ACC112 (cell line): Measurements from ENCODE around the gene DNMT3A.

ENCODE experiments used
- H2AFZ ChIP-seq: fragments of 200-600 bp; sonication (generic); one replicate; pipeline ENCODE4 v1.6.0; 2017; ENCODE audit warnings: antibody characterized with exemption, low read length; ENCODE audit not compliant: unreplicated experiment
- H3K27ac ChIP-seq: fragments of 200-600 bp; sonication (generic); 2 replicates; pipeline ENCODE4 v1.5.1; 2014; ENCODE audit warnings: low read depth, mild to moderate bottlenecking, antibody characterized with exemption, low read length, moderate library complexity
- H3K27me3 ChIP-seq: fragments of 200-600 bp; sonication (generic); 2 replicates; pipeline ENCODE4 v1.6.1; 2014; ENCODE audit warnings: mild to moderate bottlenecking, antibody characterized with exemption, low read length, moderate library complexity, mixed read lengths; ENCODE audit not compliant: insufficient read depth
- H3K36me3 ChIP-seq: fragments of 200-600 bp; sonication (generic); 2 replicates; pipeline ENCODE4 v1.6.1; 2016; ENCODE audit warnings: mild to moderate bottlenecking, antibody characterized with exemption, low read length, moderate library complexity, mixed read lengths; ENCODE audit not compliant: insufficient read depth
- H3K4me1 ChIP-seq: fragments of 200-600 bp; sonication (generic); one replicate; pipeline ENCODE4 v1.6.1; 2016; ENCODE audit warnings: low read length, mixed read lengths; ENCODE audit not compliant: insufficient read depth, unreplicated experiment, control insufficient read depth
- H3K4me3 ChIP-seq: fragments of 200-600 bp; sonication (generic); 2 replicates; pipeline ENCODE4 v1.5.1; 2014; ENCODE audit warnings: mild to moderate bottlenecking, low read depth, low read length
- H3K79me2 ChIP-seq: fragments of 200-600 bp; sonication (generic); one replicate; pipeline ENCODE4 v1.6.0; 2016; ENCODE audit warnings: low read length; ENCODE audit not compliant: control insufficient read depth, unreplicated experiment, insufficient read depth

Gene DNMT3A

DNA sequence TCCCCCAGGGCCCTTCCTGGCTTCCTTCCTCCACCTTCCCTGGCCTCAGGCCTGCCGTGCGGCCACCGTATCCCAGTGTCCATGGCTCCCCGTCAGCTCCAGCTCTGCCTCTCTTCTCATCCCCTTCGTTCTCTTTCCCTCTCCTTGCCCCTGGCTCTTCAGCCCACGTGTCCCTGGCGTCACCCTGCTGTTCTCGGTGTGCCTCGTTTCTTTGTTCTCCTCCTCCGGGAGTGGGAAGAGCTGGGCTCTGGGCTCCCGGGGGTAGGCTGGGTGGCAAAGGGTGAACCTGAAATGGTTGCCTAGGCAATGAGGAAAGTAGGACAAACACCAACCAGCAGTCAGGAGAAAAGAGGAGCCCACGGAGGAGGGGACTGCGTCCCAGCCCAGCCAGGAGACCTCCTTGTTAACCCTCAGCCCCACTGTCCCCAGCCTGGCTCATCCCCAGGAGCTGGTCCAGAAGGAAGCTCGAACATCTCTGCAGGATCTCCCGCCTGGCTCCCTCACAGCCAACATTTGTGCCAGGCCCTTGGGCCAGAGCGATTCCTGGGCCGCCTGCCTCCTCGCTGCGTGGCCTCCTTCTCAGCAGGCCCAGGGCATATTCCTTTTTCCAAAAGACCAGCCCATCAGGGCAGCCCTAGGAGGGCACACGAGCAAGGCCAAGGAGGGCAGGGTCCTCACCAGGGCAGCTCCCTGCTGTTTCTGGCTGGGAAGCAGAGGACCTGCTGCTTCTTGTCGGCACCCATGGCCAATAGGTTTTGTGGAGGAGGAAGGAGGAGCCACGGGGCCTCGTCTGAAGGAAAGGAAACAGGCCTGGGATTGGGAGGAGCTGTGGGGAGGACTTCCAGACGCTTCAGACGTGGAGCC, 30.9 kb upstream of the DNMT3A start:
- Histone ChIP-seq H3K79me2 (no peaks in the 10 kb centered on the region), H3K4me3 (no peak overlapping the region), H3K4me1 (peaks cover 4% of the 10 kb centered on the region), H2AFZ (no peak overlapping the region), H3K27me3 (no peaks in the 10 kb centered on the region), H3K27ac (no peak overlapping the region), H3K36me3 (no peaks in the 10 kb centered on the region)

DNA sequence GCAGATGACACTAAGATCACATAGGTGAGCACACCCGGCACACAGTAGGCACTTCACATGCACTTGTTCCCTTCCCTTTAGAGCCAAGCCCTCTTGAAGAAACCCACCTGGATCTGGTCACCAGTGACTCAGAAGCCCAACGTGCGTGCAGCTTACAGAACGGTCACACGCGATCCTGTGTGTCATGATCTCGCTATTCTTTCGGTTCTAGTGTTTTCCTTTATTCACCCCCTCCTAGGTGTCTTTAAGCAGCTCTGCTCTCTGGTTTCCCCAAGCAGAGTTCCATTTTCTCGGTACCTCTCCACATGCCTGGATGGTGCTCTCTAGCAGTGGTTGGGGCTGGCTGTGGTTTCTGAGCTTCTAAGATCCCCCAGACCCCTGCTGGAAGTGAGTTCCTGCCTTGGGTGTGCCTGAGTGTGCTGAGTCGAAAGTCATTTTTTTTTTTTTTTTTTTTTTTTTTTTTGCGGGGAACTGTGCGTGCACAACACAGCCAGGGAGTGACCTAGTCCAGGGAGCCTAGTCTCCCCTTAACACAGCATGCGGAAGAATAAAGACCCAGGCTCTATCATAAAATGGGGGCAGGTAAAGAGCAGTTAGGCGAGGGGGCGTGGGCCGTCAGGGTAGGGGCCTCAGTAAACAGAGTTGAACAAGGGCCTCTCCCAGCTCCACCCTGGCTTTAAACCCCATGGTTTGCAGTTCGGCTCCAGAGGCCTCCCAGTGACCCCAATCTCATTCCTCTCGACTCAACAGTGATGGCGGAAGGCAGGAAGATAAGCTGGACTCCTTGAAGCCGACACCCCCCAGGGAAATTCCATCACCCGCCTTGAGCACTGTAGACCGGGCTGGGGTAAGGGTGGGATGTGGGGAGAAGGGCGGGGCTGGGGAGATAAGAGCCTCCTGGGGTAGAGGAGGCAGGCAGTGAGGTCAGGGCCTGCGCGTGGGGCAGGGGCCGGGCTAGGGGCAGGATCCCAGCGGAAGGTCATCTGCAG, 29.8 kb upstream of the DNMT3A start:
- Histone ChIP-seq H3K79me2 (no peaks in the 10 kb centered on the region), H3K27ac (no peak overlapping the region), H2AFZ (no peak overlapping the region), H3K27me3 (no peaks in the 10 kb centered on the region), H3K4me1 (no peaks in the 10 kb centered on the region), H3K36me3 (no peaks in the 10 kb centered on the region), H3K4me3 (no peak overlapping the region)

DNA sequence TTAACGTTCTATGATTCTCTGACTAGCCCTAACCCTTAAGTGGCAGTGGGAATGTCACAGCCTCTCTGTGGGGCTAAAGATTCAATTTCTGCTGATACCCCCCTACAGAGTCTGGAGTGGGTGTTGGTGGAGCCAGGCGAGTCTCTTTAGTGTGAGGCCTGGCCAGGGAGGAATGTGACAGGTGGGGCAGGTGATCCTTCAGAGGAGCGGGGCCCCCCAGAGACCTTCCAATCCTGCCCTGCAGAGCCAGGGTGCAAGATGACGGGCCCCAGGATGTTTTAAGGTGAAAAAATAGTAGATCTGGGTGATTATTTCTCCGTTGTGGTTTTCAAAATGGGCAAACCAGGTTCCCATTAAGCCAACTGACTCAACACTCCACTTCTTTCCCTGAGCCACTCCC, 28.2 kb upstream of the DNMT3A start:
- Histone ChIP-seq H3K36me3 (no peaks in the 10 kb centered on the region), H3K4me1 (no peaks in the 10 kb centered on the region), H3K79me2 (no peaks in the 10 kb centered on the region), H2AFZ (no peak overlapping the region), H3K27ac (no peak overlapping the region), H3K4me3 (no peak overlapping the region), H3K27me3 (no peaks in the 10 kb centered on the region)

DNA sequence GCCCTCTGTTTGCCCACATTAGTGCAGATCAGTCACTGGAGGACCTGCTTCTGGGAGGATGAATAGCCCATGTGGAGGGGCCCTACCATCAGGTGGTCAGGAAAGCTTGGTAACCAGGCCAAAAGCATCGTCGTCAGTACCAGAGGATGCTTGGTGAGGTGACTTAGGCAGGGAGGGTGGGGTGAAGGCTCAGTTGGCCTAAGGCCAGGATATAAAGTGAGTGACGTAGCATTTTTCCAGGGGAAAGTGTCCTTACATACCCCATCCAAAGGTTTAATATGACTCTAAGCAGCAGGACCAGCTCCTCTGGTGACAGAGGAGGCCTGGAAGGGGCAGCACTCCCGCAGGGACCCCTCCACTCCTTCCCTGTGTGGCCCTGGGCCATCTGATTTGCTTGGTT, 27.7 kb upstream of the DNMT3A start:
- Histone ChIP-seq H3K36me3 (no peaks in the 10 kb centered on the region), H2AFZ (no peak overlapping the region), H3K27ac (no peak overlapping the region), H3K4me1 (no peaks in the 10 kb centered on the region), H3K27me3 (no peaks in the 10 kb centered on the region), H3K79me2 (no peaks in the 10 kb centered on the region), H3K4me3 (no peak overlapping the region)

DNA sequence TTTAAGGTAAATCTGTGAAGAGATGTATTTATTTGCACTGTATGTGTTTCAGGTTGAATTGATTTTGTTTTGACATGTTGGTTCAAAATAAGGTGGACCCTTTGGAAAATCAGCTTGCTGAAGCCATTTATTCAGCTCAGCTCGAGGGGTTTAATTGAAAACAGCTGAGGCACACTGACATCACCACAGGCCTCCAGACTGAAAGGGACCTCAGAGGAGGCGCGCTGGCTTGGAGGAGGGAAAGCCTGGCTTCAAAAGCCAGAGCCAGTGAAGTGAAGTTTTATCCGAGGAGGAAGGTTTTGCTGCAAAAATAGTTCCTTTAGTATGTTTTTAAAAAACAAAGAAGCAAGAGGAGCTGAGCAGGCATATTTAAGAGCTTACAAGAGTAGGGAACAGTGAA, 26.9 kb upstream of the DNMT3A start:
- Histone ChIP-seq H3K27me3 (no peaks in the 10 kb centered on the region), H3K27ac (no peak overlapping the region), H3K79me2 (no peaks in the 10 kb centered on the region), H3K4me1 (no peaks in the 10 kb centered on the region), H3K36me3 (no peaks in the 10 kb centered on the region), H2AFZ (no peak overlapping the region), H3K4me3 (no peak overlapping the region)

DNA sequence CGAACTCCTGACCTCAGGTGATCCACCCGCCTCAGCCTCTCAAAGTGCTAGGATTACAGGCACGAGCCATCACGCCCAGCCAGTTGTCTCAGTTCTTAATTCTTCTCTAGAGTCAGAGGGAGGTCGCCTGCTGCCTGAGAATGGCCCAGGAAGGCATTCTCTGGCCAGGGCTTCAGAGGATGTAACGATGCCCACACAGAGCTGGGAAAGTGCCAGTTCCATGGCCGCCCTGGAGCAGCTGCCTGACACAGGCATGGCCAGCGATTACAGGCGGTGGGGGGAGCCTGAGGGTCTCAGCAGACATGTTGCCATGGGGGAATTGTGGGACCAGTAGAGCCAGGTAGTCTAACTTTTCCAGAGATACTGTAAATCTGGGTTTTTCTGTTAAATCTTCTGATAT, 25.6 kb upstream of the DNMT3A start:
- Histone ChIP-seq H3K4me3 (no peak overlapping the region), H3K27me3 (no peaks in the 10 kb centered on the region), H2AFZ (no peak overlapping the region), H3K27ac (no peak overlapping the region), H3K79me2 (no peaks in the 10 kb centered on the region), H3K4me1 (peaks cover 3% of the 10 kb centered on the region), H3K36me3 (no peaks in the 10 kb centered on the region)

DNA sequence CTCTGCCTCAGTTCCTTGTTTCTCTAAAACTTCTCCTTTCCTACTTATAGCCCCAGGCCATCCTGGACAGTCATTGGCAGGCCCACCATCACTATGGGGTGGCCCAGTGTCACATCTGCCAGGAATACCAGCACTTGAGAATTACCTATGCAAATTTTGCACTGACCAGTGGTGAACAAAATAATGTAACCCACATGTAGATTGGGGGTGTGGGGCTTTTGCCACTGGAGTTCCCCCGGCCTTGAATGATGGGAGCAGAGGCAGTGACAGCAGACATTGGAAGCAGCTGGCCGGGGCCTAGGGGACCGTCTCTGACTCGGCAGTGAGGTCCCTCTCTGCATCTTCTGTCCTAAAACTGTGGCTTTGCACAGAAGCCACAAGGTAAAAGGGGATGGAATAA, 24.9 kb upstream of the DNMT3A start:
- Histone ChIP-seq H3K36me3 (no peaks in the 10 kb centered on the region), H3K4me1 (peaks cover 5% of the 10 kb centered on the region), H3K79me2 (no peaks in the 10 kb centered on the region), H3K4me3 (no peak overlapping the region), H2AFZ (no peak overlapping the region), H3K27ac (no peak overlapping the region), H3K27me3 (no peaks in the 10 kb centered on the region)

DNA sequence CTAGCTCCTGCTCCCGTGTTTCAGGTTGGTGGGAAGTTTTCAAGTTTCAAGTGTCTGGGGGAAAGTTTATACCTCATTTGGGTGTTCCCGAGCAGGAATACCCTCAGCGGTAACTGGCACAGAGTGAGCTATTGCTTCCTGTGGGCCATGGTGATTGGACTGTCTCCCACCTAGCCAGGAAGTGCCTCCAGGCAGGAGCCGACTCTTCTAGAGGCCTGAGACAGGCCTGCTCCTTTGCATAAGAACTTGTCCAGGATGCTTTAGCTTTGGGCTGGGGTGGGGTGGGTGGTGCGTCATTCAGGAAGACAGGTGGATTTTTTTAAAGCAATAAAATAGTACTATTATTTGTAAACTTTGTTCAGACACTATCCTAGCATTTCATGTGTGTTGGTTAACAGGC, 23.5 kb upstream of the DNMT3A start:
- H2AFZ ChIP-seq: no peak overlapping the region

DNA sequence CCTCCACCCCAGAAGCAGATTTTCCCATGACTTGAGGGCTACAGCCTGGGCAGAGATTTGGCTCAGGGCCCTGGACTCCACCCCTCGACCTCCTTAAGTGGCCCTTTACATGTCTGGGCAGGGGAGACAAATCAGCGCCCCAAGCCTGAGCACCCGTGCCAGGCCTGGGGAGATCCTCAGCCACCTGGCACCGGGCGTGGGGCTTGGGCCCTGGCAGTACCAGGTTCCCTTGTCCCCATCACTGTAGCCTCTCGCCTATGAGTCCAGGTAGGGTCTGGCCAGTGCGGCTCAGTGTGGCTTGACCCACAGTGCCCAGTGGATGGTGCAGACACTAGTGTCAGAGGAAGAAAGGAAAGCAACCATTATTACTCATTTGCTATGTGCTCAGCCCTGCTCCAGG, 22.0 kb upstream of the DNMT3A start:
- Histone ChIP-seq H2AFZ (no peak overlapping the region), H3K4me1 (peaks cover 5% of the 10 kb centered on the region), H3K27ac (no peak overlapping the region), H3K79me2 (no peaks in the 10 kb centered on the region), H3K4me3 (no peak overlapping the region), H3K27me3 (no peaks in the 10 kb centered on the region), H3K36me3 (no peaks in the 10 kb centered on the region)

More for the DNA sequence above, 23.5 kb upstream of the DNMT3A start:
- no peaks in the 10 kb centered on the region for H3K36me3 ChIP-seq
- no peak overlapping the region for H3K27ac ChIP-seq
- no peak overlapping the region for H3K4me3 ChIP-seq
- no peaks in the 10 kb centered on the region for H3K27me3 ChIP-seq
- H3K79me2 ChIP-seq: no peaks in the 10 kb centered on the region
- H3K4me1 ChIP-seq: peaks cover 5% of the 10 kb centered on the region

DNA sequence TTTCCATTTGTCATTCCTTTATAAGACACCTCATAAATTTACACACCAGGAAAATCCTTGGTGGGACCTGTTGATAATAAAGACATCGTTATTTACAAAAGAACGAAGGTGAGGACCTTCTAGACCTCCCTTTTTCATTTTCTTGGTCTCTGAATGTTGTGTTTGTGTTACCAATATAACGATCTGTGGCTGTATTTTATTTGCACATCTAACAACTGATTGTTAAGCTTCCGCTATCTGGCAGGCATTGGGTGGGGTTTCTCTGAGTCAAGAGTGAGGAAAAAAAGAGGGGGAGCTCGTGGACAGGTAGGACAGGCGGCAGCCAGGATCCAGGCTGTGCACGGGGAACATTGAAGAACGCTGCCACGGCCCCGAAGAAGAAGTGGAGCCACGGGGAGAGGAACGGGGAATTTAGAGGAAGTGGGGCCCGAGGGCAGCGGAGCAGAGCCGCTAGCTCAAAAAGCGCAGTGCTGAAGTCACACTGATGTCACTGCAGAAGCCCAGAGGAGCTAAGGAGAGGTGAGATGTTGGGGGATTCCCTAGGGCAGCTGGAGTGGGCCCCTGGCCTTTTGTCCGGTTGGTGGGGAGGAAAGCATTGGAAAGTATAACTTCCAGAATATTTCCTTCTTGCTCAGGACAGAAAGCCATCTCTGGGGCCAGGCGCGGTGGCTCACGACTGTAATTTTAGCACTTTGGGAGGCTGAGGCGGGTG, 20.9 kb upstream of the DNMT3A start:
- Histone ChIP-seq H3K27me3 (no peaks in the 10 kb centered on the region), H3K36me3 (no peaks in the 10 kb centered on the region), H3K4me3 (peak overlapping the region; percentile 69), H3K4me1 (peaks cover 5% of the 10 kb centered on the region), H2AFZ (peak overlapping the region; percentile 98), H3K79me2 (no peaks in the 10 kb centered on the region), H3K27ac (no peak overlapping the region)
